HL-60/S4 treated with phorbol 12-myristate 13-acetate at 8.2 ng/mL for 4 days and 3 days (cell line): ENCODE data around the gene ATP2B1.
"Not testable (repeated sequence)": the region's sequence is repeated elsewhere in the genome, so short reads cannot be mapped to it uniquely, and the experiment has no call there.

Source experiments
- in situ Hi-C: fragments of 300-500 bp; cut with MboI; formaldehyde crosslinking; loops from 2 replicates; pipeline ENCODE4 v1.15.0; 2022; ENCODE audit warnings: low sequenced_read_pairs

Gene ATP2B1

GRCh38 chr12:89717759-89718523 lies 9.3 kb upstream of the ATP2B1 start:
- in situ Hi-C loops, result no loop called here

- in situ Hi-C loops, result no loop called here
Measured at GRCh38 chr12:89712706-89713105, 4.1 kb upstream of the ATP2B1 start.

- in situ Hi-C loops, result no loop called here
Measured at GRCh38 chr12:89710873-89711750, 2.5 kb upstream of the ATP2B1 start.

DNA sequence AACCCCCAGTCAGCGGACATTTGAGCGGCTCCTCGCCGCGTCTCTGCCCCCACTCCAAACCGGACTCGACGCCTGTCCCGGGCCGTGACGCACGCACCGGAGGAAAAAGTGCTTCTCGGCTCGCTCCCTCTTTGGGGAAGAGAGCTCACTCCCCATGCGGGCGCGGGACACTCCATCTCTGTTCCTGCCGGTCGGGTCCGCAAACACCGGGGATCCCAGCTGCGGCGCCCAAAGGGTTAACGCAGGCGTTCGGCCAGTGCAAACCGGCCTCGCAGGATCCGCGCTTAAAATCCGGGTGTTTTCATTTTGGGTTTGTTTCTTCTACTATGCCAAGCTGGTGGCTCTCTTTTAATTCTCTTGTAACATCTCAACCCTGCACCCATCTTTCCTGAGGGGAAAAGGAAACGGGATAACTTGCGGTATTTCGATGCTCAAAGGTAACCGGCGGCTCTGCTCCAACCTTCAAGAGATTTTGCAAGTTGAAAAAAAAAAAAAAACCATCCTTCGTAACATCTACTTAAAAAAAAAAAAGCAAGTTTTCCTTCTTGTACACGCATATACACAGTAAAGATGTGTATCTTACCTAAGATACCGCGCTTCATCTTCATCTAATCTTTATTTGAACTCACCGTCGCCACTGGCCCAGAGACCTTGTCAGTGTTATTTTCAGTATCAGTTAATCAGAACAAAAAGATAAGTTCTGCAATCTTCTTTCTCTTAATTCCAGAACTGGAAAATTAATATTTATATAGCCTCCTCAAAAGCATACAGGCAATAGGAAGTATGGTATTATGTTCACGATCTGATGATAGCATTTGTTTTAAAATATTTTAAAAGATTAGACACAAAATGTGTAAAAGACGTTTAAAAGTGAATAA lies 1.6 kb upstream of the ATP2B1 start:
- in situ Hi-C loops, result no loop called here

DNA sequence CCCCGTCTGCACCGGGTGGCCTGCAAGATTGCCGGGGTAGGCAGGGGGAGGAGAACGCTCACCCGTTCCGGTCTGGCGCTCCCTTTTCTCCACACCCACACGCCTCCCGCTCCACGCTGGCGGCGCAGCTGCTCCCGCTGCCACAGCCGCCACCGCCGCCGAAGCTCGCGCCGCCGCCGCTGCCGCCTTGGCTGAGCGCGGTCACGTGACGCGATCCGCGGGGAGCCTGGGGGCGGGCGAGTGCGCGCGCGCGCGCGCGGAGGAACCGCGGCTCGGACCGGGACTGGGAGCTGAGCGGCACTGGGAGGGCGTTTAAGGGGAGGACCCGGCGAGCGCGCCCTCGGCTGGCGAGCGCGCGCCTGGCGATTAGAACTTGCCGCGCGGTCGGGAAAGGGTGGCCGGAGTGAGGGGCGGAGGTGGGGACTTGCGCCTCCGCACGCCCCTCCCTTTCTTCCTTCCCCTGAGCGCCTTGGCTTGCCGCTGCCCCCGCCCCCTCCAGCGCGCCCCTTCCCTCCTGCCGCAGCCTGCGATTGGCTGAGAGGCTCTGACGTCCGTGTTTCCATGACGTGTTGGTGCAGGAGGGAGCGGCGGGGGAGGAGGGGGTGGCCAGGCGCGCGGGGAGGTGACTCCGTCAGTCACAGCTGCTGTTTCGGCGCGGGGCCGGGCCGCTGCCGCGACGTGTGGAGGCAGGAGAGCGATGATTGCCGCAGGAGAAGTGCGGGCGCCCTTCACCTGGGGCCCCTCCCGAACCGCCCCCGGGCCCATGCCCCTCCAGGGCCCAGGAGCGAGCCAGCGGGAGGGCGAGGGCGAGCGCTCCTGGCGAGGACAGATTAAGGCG lies 738 bp upstream of the ATP2B1 start:
- in situ Hi-C loops, result no loop called here

- in situ Hi-C loops, result no loop called here
Measured at GRCh38 chr12:89707703-89708564, 704 bp downstream of the ATP2B1 start.

DNA sequence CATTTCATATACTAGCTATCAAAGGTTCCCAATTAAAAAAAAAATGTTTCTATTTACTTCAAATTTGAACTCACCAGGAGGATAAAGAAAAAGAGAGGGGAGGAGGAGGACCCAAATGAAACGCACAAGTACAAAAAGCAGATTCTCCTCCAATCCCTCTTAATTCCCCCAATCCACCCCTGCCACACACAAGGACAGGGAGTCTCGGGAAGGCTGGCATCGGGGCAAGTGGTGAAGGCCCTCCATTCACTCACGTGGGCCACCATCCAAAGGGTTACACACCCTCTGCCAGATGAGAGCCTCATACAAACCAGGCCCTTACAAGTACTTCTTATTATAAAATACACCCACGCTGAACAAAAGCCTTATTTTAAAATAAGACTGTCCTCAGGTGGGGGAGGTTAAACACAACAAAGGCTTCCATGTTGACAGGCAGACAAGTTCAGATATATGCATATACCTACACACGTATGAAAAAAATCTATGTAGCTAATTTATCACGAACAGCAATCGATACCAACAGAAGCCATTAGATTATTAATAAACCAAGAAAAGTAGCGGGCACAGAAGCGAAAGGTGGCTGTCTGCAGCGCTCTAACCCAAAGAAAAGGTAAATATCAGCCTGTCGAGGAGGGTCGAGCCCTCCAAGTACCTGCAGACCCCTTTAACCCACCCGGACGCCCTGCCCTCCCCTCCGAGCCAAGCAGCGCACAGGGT lies 1.5 kb downstream of the ATP2B1 start:
- in situ Hi-C loops, result no loop called here

GRCh38 chr12:89706551-89706950 lies 2.1 kb downstream of the ATP2B1 start:
- in situ Hi-C loops, result no loop called here

DNA sequence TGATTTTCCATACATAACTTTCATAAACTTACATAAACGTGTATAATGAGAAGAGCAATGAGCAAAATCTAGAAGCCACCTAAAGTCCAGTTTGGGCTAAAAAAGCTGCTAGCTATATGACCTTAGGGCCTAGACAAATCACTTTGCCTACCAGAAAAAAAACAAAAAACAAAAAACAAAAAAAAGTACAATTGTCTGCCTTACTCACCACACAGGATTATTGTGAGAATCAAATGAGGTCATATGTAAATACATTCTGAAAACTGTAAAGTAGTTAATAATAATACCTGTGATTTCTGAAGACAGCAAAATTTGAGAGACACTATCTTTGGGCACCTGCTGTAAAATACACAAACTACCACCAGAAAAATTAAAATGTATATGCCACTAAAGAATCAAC lies 4.2 kb downstream of the ATP2B1 start:
- in situ Hi-C loops, result no loop called here

- in situ Hi-C loops, result no loop called here
Measured at GRCh38 chr12:89703768-89704167, 4.9 kb downstream of the ATP2B1 start.

- in situ Hi-C loops, result no loop called here
Measured at GRCh38 chr12:89702503-89702902, 6.1 kb downstream of the ATP2B1 start.

GRCh38 chr12:89701606-89702206 lies 6.9 kb downstream of the ATP2B1 start:
- in situ Hi-C loops, result no loop called here

- in situ Hi-C loops, result no loop called here
Measured at GRCh38 chr12:89700191-89700810, 8.3 kb downstream of the ATP2B1 start.

DNA sequence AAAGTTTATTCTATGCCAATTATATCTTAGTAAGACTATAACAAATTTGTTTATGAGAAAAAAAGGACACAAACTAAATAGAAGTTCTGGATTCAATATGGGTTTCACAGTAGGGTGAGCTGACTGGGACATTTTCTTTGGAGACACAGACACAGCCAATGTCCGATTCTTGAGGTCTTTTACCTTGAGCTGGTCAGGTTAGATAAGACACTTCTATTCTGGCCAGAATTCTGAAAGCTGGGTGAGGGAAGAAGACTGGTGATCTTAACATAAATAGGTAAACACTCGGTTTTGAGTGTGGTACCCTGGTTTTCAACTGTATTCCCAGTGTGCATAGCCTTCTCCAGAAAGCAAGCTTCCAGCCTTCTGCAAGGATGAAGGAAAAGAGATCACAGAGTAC lies 10.0 kb downstream of the ATP2B1 start:
- in situ Hi-C loops, result no loop called here

DNA sequence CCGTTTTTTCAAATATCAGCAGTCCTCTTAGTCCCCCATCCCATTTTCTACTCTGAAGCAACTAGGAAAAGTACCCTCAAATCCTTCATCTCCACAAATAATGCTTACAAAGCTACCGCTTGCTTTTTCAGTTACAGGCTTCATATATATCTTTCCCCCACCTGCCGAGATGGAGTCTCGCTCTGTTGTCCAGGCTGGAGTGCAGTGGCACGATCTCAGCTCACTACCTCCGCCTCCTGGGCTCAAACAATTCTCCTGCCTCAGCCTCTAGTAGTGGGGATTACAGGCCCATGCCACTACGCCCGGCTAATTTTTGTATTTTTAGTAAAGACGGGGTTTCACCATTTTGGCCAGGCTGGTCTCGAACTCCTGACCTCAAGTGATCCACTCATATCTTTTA lies 10.9 kb downstream of the ATP2B1 start:
- in situ Hi-C loops, result not testable (repeated sequence)

DNA sequence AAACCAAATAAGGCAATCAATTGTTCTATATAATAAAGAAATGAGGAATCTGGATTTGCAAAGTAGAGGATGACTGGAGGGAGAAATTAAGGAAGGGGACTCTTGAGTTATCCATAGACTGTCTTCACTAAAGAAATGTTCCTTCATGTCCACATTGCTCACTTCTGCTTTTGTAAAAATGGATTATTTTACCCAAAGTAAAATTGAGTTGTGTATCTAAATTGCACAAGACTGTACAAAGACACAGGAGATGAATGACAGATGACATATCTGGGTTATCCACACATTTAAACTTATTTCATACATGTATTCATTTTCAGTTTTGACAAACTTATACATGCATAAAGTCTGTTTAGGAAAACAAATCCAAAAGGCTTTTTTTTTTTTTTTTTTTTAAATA lies 11.3 kb downstream of the ATP2B1 start:
- in situ Hi-C loops, result no loop called here

DNA sequence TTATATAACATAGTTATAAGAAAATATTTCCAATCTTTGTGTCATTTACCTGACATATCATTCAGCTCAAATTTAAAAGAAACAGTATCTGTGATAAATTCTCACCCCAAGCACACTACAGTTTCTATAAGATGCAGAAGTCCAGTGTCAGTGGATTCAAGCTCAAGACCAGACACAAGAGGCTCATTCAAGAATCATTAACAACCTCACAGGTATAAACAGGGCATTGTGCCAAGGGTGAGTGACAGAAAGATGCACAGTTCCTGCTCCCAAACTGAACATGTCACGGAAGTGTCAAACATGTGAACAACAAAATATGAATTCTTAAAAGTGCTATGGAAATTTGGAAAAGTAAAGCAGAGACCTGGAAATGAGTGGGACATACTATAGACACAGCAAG lies 12.8 kb downstream of the ATP2B1 start:
- in situ Hi-C loops, result no loop called here

DNA sequence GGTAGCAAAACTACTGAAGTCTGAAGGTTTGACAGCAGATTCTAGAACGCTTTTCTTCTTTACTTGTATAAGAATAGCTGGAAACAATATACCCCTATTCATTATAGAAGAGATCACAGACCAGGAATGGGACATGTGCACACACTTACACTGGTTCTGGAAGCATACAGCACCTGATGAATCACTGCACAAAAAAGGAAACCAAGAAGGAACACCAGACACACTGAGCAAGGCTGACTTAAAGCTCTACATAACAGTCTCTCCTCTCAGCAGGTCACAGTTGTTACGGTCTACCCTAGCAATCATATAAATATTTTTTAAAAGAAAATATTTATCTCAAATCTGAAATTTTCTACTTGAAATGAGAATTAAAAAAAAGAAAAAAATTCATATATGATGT lies 13.5 kb downstream of the ATP2B1 start:
- in situ Hi-C loops, result no loop called here
